Endodermal cell (in vitro differentiated cells): Measurements from ENCODE around the gene PDE6G. TPM values are rescaled to one million over a fixed set of nuclear protein-coding genes. Genes with fewer than 3 reads are reported as not detected.
A peak's percentile ranks its signal among the peaks of the same experiment; 100 is the strongest.

Experiments
- DNase-seq: peaks from one replicate; pipeline ENCODE4 v3.0.0-alpha.2; 2017
- H3K27ac ChIP-seq: 2 replicates; pipeline ENCODE4 v1.5.1; 2013; ENCODE audit warnings: mild to moderate bottlenecking, low read depth, low read length, moderate library complexity
- H3K27me3 ChIP-seq: 2 replicates; pipeline ENCODE4 v1.6.1; 2013; ENCODE audit warnings: mild to moderate bottlenecking, low read length, moderate library complexity; ENCODE audit not compliant: insufficient read depth, control insufficient read depth, poor library complexity, severe bottlenecking
- H3K36me3 ChIP-seq: 2 replicates; pipeline ENCODE4 v1.7.0; 2013; ENCODE audit warnings: mild to moderate bottlenecking, low read length, moderate library complexity; ENCODE audit not compliant: control insufficient read depth, insufficient read depth
- H3K4me1 ChIP-seq: one replicate; pipeline ENCODE4 v1.7.0; 2013; ENCODE audit warnings: low read length; ENCODE audit not compliant: control insufficient read depth, insufficient read depth
- H3K4me3 ChIP-seq: 2 replicates; pipeline ENCODE4 v1.5.1; 2013; ENCODE audit warnings: mild to moderate bottlenecking, low read length, moderate library complexity
- H3K9ac ChIP-seq: 2 replicates; pipeline ENCODE4 v1.6.1; 2013; ENCODE audit warnings: mild to moderate bottlenecking, low read length, moderate library complexity; ENCODE audit not compliant: poor library complexity, severe bottlenecking; ENCODE audit errors: extremely low read depth
- H3K9me3 ChIP-seq: 2 replicates; pipeline ENCODE4 v1.6.1; 2013; ENCODE audit warnings: mild to moderate bottlenecking, low read length, moderate library complexity; ENCODE audit not compliant: control insufficient read depth
- H3K27ac Mint-ChIP-seq: 2 replicates; pipeline ENCODE4 v1.8.0; 2020; ENCODE audit warnings: mixed read lengths
- H3K27me3 Mint-ChIP-seq: 2 replicates; pipeline ENCODE4 v1.8.0; 2021; ENCODE audit warnings: mild to moderate bottlenecking, mixed read lengths; ENCODE audit not compliant: insufficient read depth
- H3K36me3 Mint-ChIP-seq: 2 replicates; pipeline ENCODE4 v1.8.0; 2020; ENCODE audit warnings: low read depth, mixed read lengths
- H3K4me1 Mint-ChIP-seq: 2 replicates; pipeline ENCODE4 v1.8.0; 2020; ENCODE audit warnings: mixed read lengths
- H3K4me3 Mint-ChIP-seq: 2 replicates; pipeline ENCODE4 v1.8.0; 2020; ENCODE audit warnings: mild to moderate bottlenecking, moderate library complexity, mixed read lengths
- H3K9me3 Mint-ChIP-seq: 2 replicates; pipeline ENCODE4 v1.8.0; 2020; ENCODE audit warnings: mild to moderate bottlenecking, mixed read lengths
- CTCF ChIP-seq: fragments of 200-600 bp; sonication (generic); conservative IDR thresholded peaks from 2 replicates; pipeline ENCODE4 v1.5.0; 2021; ENCODE audit warnings: antibody characterized with exemption, mild to moderate bottlenecking
- WGBS, 2 experiments: methylation state at CpG; one replicate each; pipeline versions ENCODE4 v1.1.5 to v1.1.7; 2013; ENCODE audit warnings: missing lambda C conversion rate in 2 of 2, mixed read lengths in 1 of 2; ENCODE audit not compliant: insufficient coverage in 1 of 2, insufficient read length in 1 of 2; 5-methylcytosine and 5-hydroxymethylcytosine counted together
- total RNA-seq, 2 donors: library from RNA; stranded (reverse); fragmentation: NEBNext Ultra II Directional in 1 of 2; extraction: Animal tissue kit (Norgen Biotek cat#: 25700) in 1 of 2; gene quantifications; 2 replicates in 1 of 2; 3 replicates in 1 of 2; pipeline ENCODE4 v1.2.1, GENCODE V29; 2021

The PDE6G gene
- total RNA-seq, 2 donors from 2014 or later: 3.2 to 4.3 TPM

- peaks cover 57% of the 10 kb centered on the region for H3K36me3 Mint-ChIP-seq
- H3K27ac ChIP-seq: no peak overlapping the region
These were observed 44.3 kb upstream of the PDE6G start for GRCh38 chr17:81700353-81701287.

GRCh38 chr17:81697261-81698044, 41.1 kb upstream of the PDE6G start:
- TF ChIP-seq CTCF: no peak
- peaks cover 51% of the 10 kb centered on the region for H3K36me3 Mint-ChIP-seq
- H3K27ac ChIP-seq: no peak overlapping the region
- no peak overlapping the region for H3K4me3 Mint-ChIP-seq
- no peaks in the 10 kb centered on the region for H3K9me3 ChIP-seq
- peak overlapping the region; percentile 54 for H3K27ac Mint-ChIP-seq
- H3K36me3 ChIP-seq: peaks cover 59% of the 10 kb centered on the region
- no peaks in the 10 kb centered on the region for H3K4me1 ChIP-seq
- no peaks in the 10 kb centered on the region for H3K27me3 Mint-ChIP-seq
- DNase-seq: no peak
- H3K9me3 Mint-ChIP-seq: no peaks in the 10 kb centered on the region
- WGBS, 2 experiments: 93 to 95% methylated on average over 22 to 25 of the region's 25 CpGs
- no peak overlapping the region for H3K4me3 ChIP-seq
- H3K4me1 Mint-ChIP-seq: peaks cover 7% of the 10 kb centered on the region
- H3K27me3 ChIP-seq: no peaks in the 10 kb centered on the region
- no peak overlapping the region for H3K9ac ChIP-seq

More at GRCh38 chr17:81700353-81701287, 44.3 kb upstream of the PDE6G start:
- H3K4me1 ChIP-seq: no peaks in the 10 kb centered on the region
- peaks cover 62% of the 10 kb centered on the region for H3K36me3 ChIP-seq
- TF ChIP-seq CTCF: no peak
- no peak overlapping the region for H3K9ac ChIP-seq
- Mint-ChIP-seq H3K4me1 (peaks cover 7% of the 10 kb centered on the region), H3K9me3 (no peaks in the 10 kb centered on the region), H3K4me3 (peak overlapping the region; percentile 92), H3K27ac (peak overlapping the region; percentile 74), H3K27me3 (no peaks in the 10 kb centered on the region)
- WGBS, 2 experiments: 94 to 95% methylated on average over 13 to 25 of the region's 25 CpGs
- no peaks in the 10 kb centered on the region for H3K27me3 ChIP-seq
- no peak overlapping the region for H3K4me3 ChIP-seq
- no peaks in the 10 kb centered on the region for H3K9me3 ChIP-seq
- no peak for DNase-seq

- Histone ChIP-seq H3K4me3 (no peak overlapping the region), H3K27ac (no peak overlapping the region), H3K9ac (no peak overlapping the region), H3K9me3 (no peaks in the 10 kb centered on the region), H3K4me1 (no peaks in the 10 kb centered on the region), H3K27me3 (no peaks in the 10 kb centered on the region), H3K36me3 (peaks cover 62% of the 10 kb centered on the region)
- DNase-seq: no peak
- peaks cover 54% of the 10 kb centered on the region for H3K36me3 Mint-ChIP-seq
- 97% methylated on average over 32 to 40 of the region's 40 CpGs for WGBS, 2 experiments
- no peak for TF ChIP-seq CTCF
- no peak overlapping the region for H3K27ac Mint-ChIP-seq
- H3K4me1 Mint-ChIP-seq: no peaks in the 10 kb centered on the region
- H3K4me3 Mint-ChIP-seq: no peak overlapping the region
- no peaks in the 10 kb centered on the region for H3K9me3 Mint-ChIP-seq
- H3K27me3 Mint-ChIP-seq: no peaks in the 10 kb centered on the region
These were observed 40.0 kb upstream of the PDE6G start for GRCh38 chr17:81696218-81696941.
